ENCODE data around the gene TUBA3E.
"Not testable (repeated sequence)": the region's sequence is repeated elsewhere in the genome, so short reads cannot be mapped to it uniquely, and the experiment has no call there.

GRCh38 chr2:130222523-130222922, 24.3 kb upstream of the TUBA3E start:
- TF ChIP-seq CBX2 (IDR thresholded peaks at IDR 0.05; ENCODE audit: borderline replicate concordance, low read depth); RAD21 (conservative IDR thresholded peaks at IDR 0.05 in 1 of 2, IDR thresholded peaks at IDR 0.05 in 1 of 2); POLR2A (IDR thresholded peaks at IDR 0.05; ENCODE audit: low read length); BHLHE40 (IDR thresholded peaks at IDR 0.05; ENCODE audit: low read depth, low read length); CEBPB (IDR thresholded peaks at IDR 0.05); CTCF (IDR thresholded peaks at IDR 0.05); ZC3H11A (IDR thresholded peaks at IDR 0.05); CHD2 (IDR thresholded peaks at IDR 0.05; ENCODE audit: low read length, partially characterized antibody); EHF (CRISPR knock-in tag; IDR thresholded peaks at IDR 0.05); CHD4 (IDR thresholded peaks at IDR 0.05; ENCODE audit: borderline replicate concordance); EP300 (IDR thresholded peaks at IDR 0.05); HMGXB4 (CRISPR knock-in tag; IDR thresholded peaks at IDR 0.05; ENCODE audit: borderline replicate concordance); TP53 (CRISPR knock-in tag; IDR thresholded peaks at IDR 0.05): not testable (repeated sequence)

Data from A549 (cell line).